Activated naive CD8-positive, alpha-beta T cell treated with anti-CD3 and anti-CD28 coated beads, Interleukin-2, amount 10 ng/mL, durations not matched to agents 7 days and 5 days (primary cell): ENCODE data around the gene TECPR1. TPM values are rescaled to one million over a fixed set of nuclear protein-coding genes. Genes with fewer than 3 reads are reported as not detected.

Experiments used
- ATAC-seq: fragments of 150-1000 bp; cut with Tn5 transposase; one replicate; pipeline ENCODE4 v1.10.0; 2021; ENCODE audit warnings: low read depth, moderate library complexity
- POLR2A ChIA-PET: fragments of 350-600 bp; sonication (Branson Sonifier 250); formaldehyde crosslinking; loops from one replicate; lab custom pipeline; 2021; ENCODE audit warnings: antibody characterized with exemption; lab: Charles Lee
- DNase-seq: peaks from one replicate; pipeline ENCODE4 v3.0.0; 2021
- H3K27ac Mint-ChIP-seq: one replicate; pipeline ENCODE4 v1.8.0; 2022; ENCODE audit warnings: mild to moderate bottlenecking, mixed read lengths
- H3K27me3 Mint-ChIP-seq: one replicate; pipeline ENCODE4 v1.8.0; 2022; ENCODE audit warnings: mild to moderate bottlenecking, moderate library complexity, mixed read lengths
- H3K36me3 Mint-ChIP-seq: one replicate; pipeline ENCODE4 v1.8.0; 2021; ENCODE audit warnings: mild to moderate bottlenecking, mixed read lengths
- H3K4me1 Mint-ChIP-seq: one replicate; pipeline ENCODE4 v1.8.0; 2021; ENCODE audit warnings: mixed read lengths
- H3K4me3 Mint-ChIP-seq: one replicate; pipeline ENCODE4 v1.8.0; 2022; ENCODE audit warnings: mild to moderate bottlenecking, moderate library complexity, mixed read lengths
- H3K9me3 Mint-ChIP-seq: one replicate; pipeline ENCODE4 v1.8.0; 2021; ENCODE audit warnings: mixed read lengths
- total RNA-seq, 2 experiments: library from RNA; stranded (reverse); gene quantifications; one replicate each; pipeline ENCODE4 v1.2.3, GENCODE V29; 2021

TECPR1 gene
- total RNA-seq, 2 experiments from 2014 or later: 78.9 to 80.2 TPM

- H3K27me3 Mint-ChIP-seq: no peaks in the 10 kb centered on the region
- H3K36me3 Mint-ChIP-seq: peaks cover 1% of the 10 kb centered on the region
- ATAC-seq (no peak), DNase-seq (no peak)
- no peaks in the 10 kb centered on the region for H3K9me3 Mint-ChIP-seq
- H3K4me3 Mint-ChIP-seq: no peak overlapping the region
- POLR2A ChIA-PET: no interaction called here
- H3K4me1 Mint-ChIP-seq: peaks cover 3% of the 10 kb centered on the region
- H3K27ac Mint-ChIP-seq: no peak overlapping the region
Measured at GRCh38 chr7:98288064-98288823, 36.2 kb upstream of the TECPR1 start.

DNA sequence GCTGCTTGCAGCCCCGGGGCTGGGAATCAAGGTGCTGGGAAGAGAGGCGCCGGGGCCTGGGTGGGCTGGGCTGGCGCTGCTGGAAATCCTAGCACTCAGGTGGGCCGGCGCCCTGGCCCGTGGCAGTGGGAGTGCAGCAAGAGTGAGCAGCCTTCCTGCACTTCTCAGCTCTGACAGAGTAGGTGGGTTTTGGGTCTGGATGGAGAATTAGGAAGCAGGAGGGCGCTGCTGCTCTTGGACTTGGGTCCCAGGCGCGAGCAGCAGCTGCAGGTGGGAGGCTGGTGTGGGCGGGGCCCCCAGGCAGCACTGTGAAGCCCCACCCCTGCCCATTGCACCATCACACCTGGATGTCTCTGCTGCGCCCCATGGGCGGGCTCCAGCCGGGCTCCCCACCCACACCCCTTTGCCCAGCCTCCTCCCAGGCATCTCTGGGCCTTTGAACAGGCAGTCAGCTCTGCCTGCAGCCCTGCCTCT lies 35.5 kb upstream of the TECPR1 start:
- Mint-ChIP-seq H3K9me3 (no peaks in the 10 kb centered on the region), H3K36me3 (peaks cover 1% of the 10 kb centered on the region), H3K4me1 (peaks cover 10% of the 10 kb centered on the region), H3K27ac (no peak overlapping the region), H3K4me3 (no peak overlapping the region), H3K27me3 (no peaks in the 10 kb centered on the region)
- DNase-seq: no peak
- POLR2A ChIA-PET: no interaction called here
- ATAC-seq: no peak

DNA sequence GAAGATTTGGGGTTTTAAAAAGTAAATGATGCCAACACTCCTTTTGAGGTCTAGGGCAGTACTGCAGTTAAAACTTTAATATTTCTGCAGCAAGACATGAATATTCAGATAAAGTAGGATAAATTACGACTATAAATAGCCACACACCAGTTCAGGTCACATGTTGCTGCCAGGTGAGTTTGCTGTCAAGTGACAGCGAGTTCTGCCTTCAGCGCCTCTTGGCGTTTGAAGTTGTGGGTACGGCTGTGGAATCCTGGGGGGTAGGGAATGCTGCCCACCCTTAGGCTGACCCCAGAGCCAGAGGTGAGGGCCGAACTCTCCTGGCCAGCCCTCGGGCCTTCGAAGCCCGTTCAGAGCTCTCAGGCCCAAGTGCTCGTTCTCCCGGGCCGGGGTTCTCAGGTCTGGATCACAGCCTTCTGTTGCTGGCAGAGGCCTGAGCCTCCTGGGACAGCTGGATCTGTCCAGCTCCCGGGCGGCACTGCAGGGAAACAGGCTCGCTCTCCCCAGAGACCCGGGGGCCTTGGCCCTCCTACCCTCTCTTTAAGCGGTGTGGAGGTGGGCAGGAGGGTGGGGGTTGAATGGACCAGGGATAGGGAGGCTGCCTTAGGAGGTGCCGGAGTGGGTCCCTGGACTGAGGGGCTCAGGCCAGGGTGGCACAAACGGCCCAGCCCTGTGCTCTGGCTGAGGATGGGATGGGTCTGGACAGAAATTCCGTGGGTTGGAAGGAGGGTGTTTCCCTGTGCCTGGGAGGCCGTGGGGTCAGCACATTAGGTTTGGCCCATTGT lies 34.9 kb upstream of the TECPR1 start:
- H3K36me3 Mint-ChIP-seq: no peaks in the 10 kb centered on the region
- POLR2A ChIA-PET: no interaction called here
- peaks cover 11% of the 10 kb centered on the region for H3K4me1 Mint-ChIP-seq
- no peak overlapping the region for H3K27ac Mint-ChIP-seq
- DNase-seq (no peak), ATAC-seq (no peak)
- no peaks in the 10 kb centered on the region for H3K27me3 Mint-ChIP-seq
- no peak overlapping the region for H3K4me3 Mint-ChIP-seq
- no peaks in the 10 kb centered on the region for H3K9me3 Mint-ChIP-seq

GRCh38 chr7:98286093-98286539 lies 34.1 kb upstream of the TECPR1 start:
- ATAC-seq (no peak), DNase-seq (no peak)
- peaks cover 11% of the 10 kb centered on the region for H3K4me1 Mint-ChIP-seq
- POLR2A ChIA-PET: no interaction called here
- no peak overlapping the region for H3K27ac Mint-ChIP-seq
- H3K27me3 Mint-ChIP-seq: no peaks in the 10 kb centered on the region
- H3K9me3 Mint-ChIP-seq: no peaks in the 10 kb centered on the region
- no peaks in the 10 kb centered on the region for H3K36me3 Mint-ChIP-seq
- H3K4me3 Mint-ChIP-seq: no peak overlapping the region

DNA sequence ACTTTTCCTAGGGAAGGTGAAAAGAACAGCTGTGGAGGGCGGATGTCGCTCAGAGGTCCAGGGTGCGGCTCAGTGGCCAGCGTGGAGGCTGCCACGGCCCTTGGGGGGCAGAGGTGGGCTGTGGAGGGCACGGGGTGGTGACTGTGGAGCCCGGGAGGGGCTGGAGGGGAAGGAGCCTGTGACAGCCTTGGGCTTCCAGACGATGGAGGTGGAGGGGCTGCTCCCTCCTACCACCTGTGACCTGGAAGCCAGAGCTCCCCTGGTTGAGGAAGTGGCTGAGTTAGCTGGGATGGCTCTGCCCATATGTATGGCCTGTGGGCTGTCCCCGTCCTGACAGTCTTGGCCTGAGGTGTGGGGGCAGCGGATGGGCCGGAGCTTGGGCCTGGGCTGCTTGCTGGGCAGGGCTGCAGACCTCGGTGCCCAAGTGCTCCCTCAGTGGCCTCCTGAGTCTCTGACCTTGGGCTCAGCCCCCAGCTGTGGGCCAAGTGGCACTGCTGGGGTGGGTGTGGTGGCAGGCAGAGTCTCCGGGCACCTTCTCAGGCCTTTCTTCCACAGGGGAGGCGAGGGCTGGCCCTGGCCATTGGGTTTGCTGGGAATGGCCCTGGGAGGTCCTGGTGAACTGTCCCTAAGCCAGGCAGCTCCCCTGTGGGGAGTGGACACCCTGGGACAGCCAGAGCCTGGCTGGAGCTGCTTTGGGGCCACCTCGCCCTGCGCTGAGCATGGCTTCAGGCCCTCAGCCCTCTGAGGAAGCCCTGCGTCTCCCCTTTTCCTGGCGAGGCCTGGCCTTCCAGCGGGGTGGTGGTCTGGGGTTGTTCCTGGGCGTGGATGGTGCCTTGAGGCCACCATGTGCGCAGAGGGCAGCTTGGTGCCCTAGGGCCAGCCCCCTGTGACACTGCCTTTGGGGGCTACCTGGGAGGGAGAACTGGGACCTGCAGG lies 33.4 kb upstream of the TECPR1 start:
- Mint-ChIP-seq H3K36me3 (no peaks in the 10 kb centered on the region), H3K4me3 (no peak overlapping the region), H3K4me1 (peaks cover 11% of the 10 kb centered on the region), H3K9me3 (no peaks in the 10 kb centered on the region), H3K27ac (no peak overlapping the region), H3K27me3 (no peaks in the 10 kb centered on the region)
- POLR2A ChIA-PET: no interaction called here
- DNase-seq: no peak
- ATAC-seq: no peak

DNA sequence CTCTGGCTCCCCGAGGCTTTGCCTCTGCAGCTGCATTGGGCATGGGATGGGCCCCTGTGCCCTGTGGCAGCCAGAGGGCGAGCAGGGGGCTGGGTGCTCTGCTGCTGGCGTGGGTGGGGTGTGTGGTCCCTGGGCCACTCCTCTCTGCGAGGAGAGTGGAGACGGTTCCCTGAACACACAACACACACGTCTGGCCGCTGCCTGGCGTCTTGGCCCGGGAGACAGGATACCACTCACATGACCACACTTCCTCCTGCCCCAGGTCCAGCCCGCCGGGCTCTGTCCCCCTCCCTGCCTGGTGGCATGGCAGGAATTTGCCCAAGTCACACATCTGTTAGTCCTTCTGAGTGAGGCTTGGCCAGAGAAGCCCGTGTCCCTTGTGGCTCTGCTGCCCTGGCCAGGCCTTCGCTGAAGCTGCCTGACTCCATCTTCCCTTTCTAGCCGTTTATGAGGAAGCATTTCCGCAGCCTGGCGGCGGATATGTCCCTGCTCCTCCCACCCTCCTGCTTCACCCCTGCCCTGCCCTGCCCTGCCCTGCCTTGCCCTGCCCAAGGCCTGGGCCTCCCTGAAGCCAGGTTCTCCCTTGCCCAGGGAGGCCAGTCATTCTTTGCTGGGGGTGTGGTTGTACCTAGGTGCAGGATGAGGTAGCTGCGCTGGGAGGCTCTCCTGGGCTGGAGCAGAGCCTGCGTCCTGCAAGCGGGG lies 32.5 kb upstream of the TECPR1 start:
- Mint-ChIP-seq H3K4me1 (peaks cover 13% of the 10 kb centered on the region), H3K27me3 (no peaks in the 10 kb centered on the region), H3K9me3 (no peaks in the 10 kb centered on the region), H3K36me3 (no peaks in the 10 kb centered on the region), H3K27ac (no peak overlapping the region), H3K4me3 (no peak overlapping the region)
- POLR2A ChIA-PET: no interaction called here
- DNase-seq (no peak), ATAC-seq (no peak)

DNA sequence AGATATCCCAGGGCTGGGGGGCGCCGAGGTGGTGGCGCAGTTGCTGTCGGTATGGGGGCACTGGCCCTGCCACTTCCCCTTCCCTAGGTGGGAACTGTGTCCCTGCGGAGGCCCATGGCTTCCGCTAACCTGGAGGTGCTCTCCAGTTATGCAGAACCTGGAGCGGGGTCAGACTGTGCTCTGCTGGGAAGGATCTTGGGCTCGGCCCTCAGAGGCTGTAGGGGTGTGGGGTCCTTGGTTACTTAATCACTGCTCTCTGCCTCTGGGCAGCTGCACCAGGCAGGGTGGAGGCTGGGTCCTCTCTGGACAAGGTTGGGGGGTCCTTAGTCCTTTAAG lies 31.8 kb upstream of the TECPR1 start:
- peaks cover 13% of the 10 kb centered on the region for H3K4me1 Mint-ChIP-seq
- no peak for ATAC-seq
- no peaks in the 10 kb centered on the region for H3K27me3 Mint-ChIP-seq
- H3K4me3 Mint-ChIP-seq: no peak overlapping the region
- DNase-seq: no peak
- no peaks in the 10 kb centered on the region for H3K9me3 Mint-ChIP-seq
- H3K27ac Mint-ChIP-seq: no peak overlapping the region
- H3K36me3 Mint-ChIP-seq: no peaks in the 10 kb centered on the region
- POLR2A ChIA-PET: no interaction called here

- Mint-ChIP-seq H3K27ac (peak overlapping the region; percentile 58), H3K27me3 (no peaks in the 10 kb centered on the region), H3K9me3 (no peaks in the 10 kb centered on the region), H3K4me3 (peak overlapping the region; percentile 88), H3K36me3 (no peaks in the 10 kb centered on the region), H3K4me1 (peaks cover 13% of the 10 kb centered on the region)
- ATAC-seq (no peak), DNase-seq (no peak)
- POLR2A ChIA-PET: no interaction called here
Measured at GRCh38 chr7:98283127-98283886, 31.3 kb upstream of the TECPR1 start.

DNA sequence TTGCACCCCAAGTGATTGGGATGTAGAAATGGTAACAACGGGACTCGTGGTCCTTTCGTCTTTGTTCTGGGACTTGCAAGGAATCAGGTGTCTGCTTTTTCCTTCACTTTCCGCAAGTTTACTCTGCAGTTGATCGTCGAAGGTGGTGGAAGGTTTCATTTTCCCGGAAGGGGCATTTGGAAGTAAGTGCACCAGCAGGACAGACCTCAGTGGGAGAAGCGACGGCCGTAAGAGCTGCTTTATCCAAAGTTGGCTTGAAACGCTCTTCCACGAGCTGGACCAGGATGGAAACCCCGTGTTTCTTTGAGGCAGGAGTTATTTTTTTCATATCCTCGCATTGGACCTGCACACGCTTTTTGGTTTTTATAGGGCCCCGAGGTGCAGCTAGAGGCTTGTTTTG lies 30.7 kb upstream of the TECPR1 start:
- no peaks in the 10 kb centered on the region for H3K36me3 Mint-ChIP-seq
- peak overlapping the region; percentile 88 for H3K4me3 Mint-ChIP-seq
- DNase-seq: no peak
- peaks cover 13% of the 10 kb centered on the region for H3K4me1 Mint-ChIP-seq
- ATAC-seq: no peak
- H3K27me3 Mint-ChIP-seq: no peaks in the 10 kb centered on the region
- no peaks in the 10 kb centered on the region for H3K9me3 Mint-ChIP-seq
- POLR2A ChIA-PET: interaction anchor here (1.0 kb wide), 1 partner anchor 596 kb away, joined by 3 read pairs; the partner anchor contains the start of gene TRRAP
- peak overlapping the region; percentile 58 for H3K27ac Mint-ChIP-seq

DNA sequence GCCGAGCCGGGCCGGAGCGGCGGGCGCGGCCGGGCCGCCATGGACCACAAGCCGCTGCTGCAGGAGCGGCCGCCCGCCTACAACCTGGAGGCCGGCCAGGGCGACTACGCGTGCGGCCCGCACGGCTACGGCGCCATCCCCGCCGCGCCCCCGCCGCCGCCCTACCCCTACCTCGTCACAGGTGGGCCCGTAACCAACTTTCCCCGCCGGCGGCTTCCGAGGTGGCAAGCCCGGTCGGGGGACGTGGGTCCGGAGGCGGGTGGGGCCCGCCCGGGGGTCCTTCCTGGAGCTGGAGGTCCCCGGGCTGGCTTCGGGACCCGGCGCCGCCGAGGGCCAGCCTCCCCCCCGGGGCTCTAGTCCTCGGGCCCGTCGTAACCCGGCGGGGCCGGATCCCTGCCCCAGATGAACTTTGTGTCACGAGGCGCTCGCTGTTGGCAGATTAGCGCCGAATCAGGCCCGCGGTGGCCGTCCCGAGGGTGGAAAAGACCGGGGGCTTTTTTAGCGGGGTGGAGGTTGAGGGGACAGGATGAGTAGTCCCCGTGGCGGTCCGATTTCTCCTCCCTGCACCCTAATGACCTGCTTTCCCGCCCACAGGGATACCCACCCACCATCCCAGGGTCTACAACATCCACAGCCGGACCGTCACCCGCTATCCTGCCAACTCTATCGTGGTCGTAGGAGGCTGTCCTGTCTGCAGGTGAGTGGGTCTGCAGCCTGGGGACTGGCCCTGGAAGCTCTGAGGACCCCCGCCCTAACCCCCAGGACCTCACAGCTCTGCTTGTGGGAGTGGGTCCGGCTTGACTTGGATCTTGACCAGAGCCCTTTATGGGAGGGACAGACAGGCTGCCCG lies 29.9 kb upstream of the TECPR1 start:
- peak overlapping the region; percentile 64 for H3K27ac Mint-ChIP-seq
- ATAC-seq: peak; percentile 28

More for the DNA sequence above, 29.9 kb upstream of the TECPR1 start:
- no peaks in the 10 kb centered on the region for H3K9me3 Mint-ChIP-seq
- H3K27me3 Mint-ChIP-seq: no peaks in the 10 kb centered on the region
- no peak for DNase-seq
- POLR2A ChIA-PET: interaction anchor here (1.0 kb wide), 2 partner anchors 150 to 597 kb away, joined by 3 read pairs; partner anchors contain the start of gene TRRAP
- H3K4me3 Mint-ChIP-seq: peak overlapping the region; percentile 88
- H3K36me3 Mint-ChIP-seq: no peaks in the 10 kb centered on the region
- H3K4me1 Mint-ChIP-seq: peaks cover 13% of the 10 kb centered on the region
